ENCODE data around the gene QRICH1.

Gene QRICH1

GRCh38 chr3:49119439-49119838, 25.6 kb upstream of the QRICH1 start:
- DNase-seq: no peak

- DNase-seq: no peak
These were observed 25.2 kb upstream of the QRICH1 start for GRCh38 chr3:49119036-49119435.

- no peak for DNase-seq
These were observed 18.4 kb upstream of the QRICH1 start for GRCh38 chr3:49112262-49112661.

GRCh38 chr3:49111347-49111746, 17.5 kb upstream of the QRICH1 start:
- no peak for DNase-seq

GRCh38 chr3:49110780-49111179, 16.9 kb upstream of the QRICH1 start:
- no peak for DNase-seq

GRCh38 chr3:49108346-49108745, 14.5 kb upstream of the QRICH1 start:
- no peak for DNase-seq

GRCh38 chr3:49104427-49105291, 10.8 kb upstream of the QRICH1 start, which contains the start of gene QARS1:
QARS1 (minus strand) TSS chr3:49104757; CDS start chr3:49104733, 24 bp downstream.
- peak; percentile 96 for DNase-seq

GRCh38 chr3:49104052-49104426, 10.2 kb upstream of the QRICH1 start:
- DNase-seq: no peak

GRCh38 chr3:49100046-49100615, 6.3 kb upstream of the QRICH1 start:
- DNase-seq: no peak

- no peak for DNase-seq
These were observed 5.2 kb upstream of the QRICH1 start for GRCh38 chr3:49098910-49099630.

- no peak for DNase-seq
These were observed 4.6 kb upstream of the QRICH1 start for GRCh38 chr3:49098429-49098828.

GRCh38 chr3:49092938-49093852, 676 bp downstream of the QRICH1 start:
- DNase-seq: peak; percentile 86

- no peak for DNase-seq
These were observed 12.4 kb downstream of the QRICH1 start for GRCh38 chr3:49081429-49081828.

GRCh38 chr3:49079270-49079669, 14.6 kb downstream of the QRICH1 start:
- DNase-seq: no peak

- DNase-seq: no peak
These were observed 17.2 kb downstream of the QRICH1 start for GRCh38 chr3:49076646-49077045.

- DNase-seq: no peak
These were observed 17.8 kb downstream of the QRICH1 start for GRCh38 chr3:49076116-49076515.

- DNase-seq: no peak
These were observed 35.9 kb downstream of the QRICH1 start for GRCh38 chr3:49058011-49058410.

GRCh38 chr3:49057268-49057667, 36.6 kb downstream of the QRICH1 start:
- no peak for DNase-seq

- DNase-seq: no peak
These were observed 39.5 kb downstream of the QRICH1 start for GRCh38 chr3:49054344-49054862.

GRCh38 chr3:49053543-49053942, 40.3 kb downstream of the QRICH1 start:
- DNase-seq: no peak

- no peak for DNase-seq
These were observed 58.6 kb downstream of the QRICH1 start for GRCh38 chr3:49035281-49035680.

GRCh38 chr3:49034650-49035049, 59.2 kb downstream of the QRICH1 start:
- DNase-seq: no peak

All from left hindlimb (tissue), 1 donor.